Gastrocnemius medialis (tissue), 4 donors: ENCODE data around the gene GTF2I. TPM values are rescaled to one million over a fixed set of nuclear protein-coding genes. Genes with fewer than 3 reads are reported as not detected.

ENCODE experiments used
- ATAC-seq, 2 donors: fragments of 150-250 bp; one replicate each; pipeline ENCODE4 v1.9.1; 2016
- DNase-seq, 2 donors: peaks; one replicate each; pipeline ENCODE4 v3.0.0-alpha.2; 2019
- H3K27ac ChIP-seq, 4 donors: fragments of 200-600 bp; sonication (generic); 1 replicate in 1 of 4; 2 replicates in 3 of 4; pipeline ENCODE4 v1.5.1; 2016 to 2018; ENCODE audit warnings: mild to moderate bottlenecking in 2 of 4, moderate library complexity in 1 of 4
- H3K27me3 ChIP-seq, 3 donors: fragments of 200-600 bp; sonication (generic) in 2 of 3; 1 replicate in 1 of 3; 2 replicates in 2 of 3; pipeline versions ENCODE4 v1.5.1 to v1.6.0; 2016 to 2019; ENCODE audit warnings: mild to moderate bottlenecking in 1 of 3, moderate library complexity in 1 of 3
- H3K36me3 ChIP-seq, 2 donors: fragments of 200-600 bp; sonication (generic) in 1 of 2; one replicate each; pipeline ENCODE4 v1.5.1; 2017 to 2018
- H3K4me1 ChIP-seq, 2 donors: fragments of 200-600 bp; sonication (generic) in 1 of 2; one replicate each; pipeline ENCODE4 v1.5.1; 2016 to 2017; ENCODE audit warnings: mild to moderate bottlenecking in 2 of 2
- H3K4me3 ChIP-seq, 4 donors: fragments of 200-600 bp; sonication (generic) in 3 of 4; 1 replicate in 1 of 4; 2 replicates in 3 of 4; pipeline ENCODE4 v1.5.1; 2016 to 2019; ENCODE audit warnings: mild to moderate bottlenecking in 2 of 4
- H3K9me3 ChIP-seq, 3 donors: fragments of 200-600 bp; sonication (generic) in 2 of 3; 1 replicate in 1 of 3; 2 replicates in 2 of 3; pipeline ENCODE4 v1.5.1; 2016 to 2019
- POLR2A ChIP-seq, 2 donors: fragments of 450-650 bp; IDR thresholded peaks; one replicate each; pipeline ENCODE4 v1.6.1; 2017; ENCODE audit warnings: antibody characterized with exemption in 2 of 2, mild to moderate bottlenecking in 2 of 2, moderate library complexity in 2 of 2
- in situ Hi-C, 4 donors: fragments of 200-750 bp; cut with MboI; loops; one replicate each; pipeline versions ENCODE4 v1.15.0 to v1.8.0; 2017; ENCODE audit warnings: low sequenced_read_pairs in 4 of 4
- intact Hi-C: fragments of 100-400 bp; cut with DNase I; formaldehyde crosslinking; loops from one replicate; pipeline ENCODE4 v1.15.1; 2023; ENCODE audit warnings: low total_unique reads
- total RNA-seq, 4 donors: library from RNA; depleted of rRNA; stranded (reverse); fragments of >200 nt; gene quantifications; one replicate each; pipeline versions ENCODE4 v1.1.0 to v1.2.3, GENCODE V29; 2016
- TF ChIP-seq, protein P1 (sequence below), 5 experiments: fragments of 450-650 bp in 3 of 5; fragments of 200-600 bp in 2 of 5; sonication (generic) in 2 of 5; IDR thresholded peaks in 4 of 5; conservative IDR thresholded peaks in 1 of 5; 1 replicate in 4 of 5; 2 replicates in 1 of 5; pipeline ENCODE4 v1.5.1; 2016 to 2019; ENCODE audit warnings: antibody characterized with exemption in 5 of 5, mild to moderate bottlenecking in 3 of 5, moderate library complexity in 3 of 5

The GTF2I gene
- total RNA-seq, 4 donors from 2014 or later, result 50.8 to 125 (median 104) TPM

DNA sequence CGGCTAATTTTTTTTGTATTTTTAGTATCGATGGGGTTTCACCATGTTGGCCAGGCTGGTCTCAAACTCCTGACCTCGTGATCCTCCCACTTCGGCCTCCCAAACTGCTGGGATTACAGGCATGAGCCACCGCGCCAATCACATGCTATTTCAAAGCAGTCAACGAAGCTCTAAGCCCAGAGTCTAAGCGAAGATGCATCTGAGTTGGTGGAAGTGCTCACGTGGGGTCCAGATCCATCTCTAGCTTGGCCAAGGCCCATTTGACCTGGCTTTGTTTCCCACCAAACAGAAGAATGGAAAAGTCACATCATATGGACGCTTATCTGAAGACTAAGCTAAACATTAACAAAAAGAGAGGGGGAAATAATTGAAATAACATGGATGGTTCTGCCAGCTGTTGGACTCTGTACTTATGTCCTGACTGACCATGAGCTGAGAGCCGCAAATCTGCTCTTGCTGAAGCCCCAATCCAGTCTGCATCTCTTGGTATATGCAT lies 3.8 kb upstream of the GTF2I start:
- intact Hi-C loops, result loop anchor here (10.0 kb wide), 1 partner anchor 99 kb away; no protein-coding TSS in a partner anchor

DNA sequence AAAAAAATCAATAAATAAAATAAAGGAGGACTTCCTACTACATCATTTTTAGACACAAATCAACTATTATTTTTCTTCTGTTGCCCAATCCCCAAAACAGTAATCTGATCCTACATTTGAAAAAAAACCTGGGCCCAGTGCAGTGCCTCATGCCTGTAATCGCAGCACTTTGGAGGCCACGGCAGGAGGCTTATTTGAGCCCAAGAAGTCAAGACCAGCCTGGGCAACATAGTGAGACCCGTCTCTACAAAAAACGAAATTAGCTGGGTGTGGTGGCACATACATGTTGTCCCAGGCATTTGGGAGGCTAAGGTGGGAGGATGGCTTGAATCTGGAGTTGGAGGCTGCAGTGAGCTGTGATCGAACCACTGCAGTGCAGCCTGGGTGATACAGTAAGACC lies 2.7 kb upstream of the GTF2I start:
- DNase-seq, result no peak
- Histone ChIP-seq H3K36me3 (no peaks in the 10 kb centered on the region), H3K4me3 (no peak overlapping the region), H3K27ac (peak overlapping the region; percentile 97 to 100 (median 99)), H3K4me1 (peaks cover 22% of the 10 kb centered on the region in 2 donors), H3K9me3 (no peaks in the 10 kb centered on the region), H3K27me3 (no peaks in the 10 kb centered on the region)
- in situ Hi-C loops (loop anchor here in 1 of 4 donors (25.0 kb wide), 1 partner anchor 468 kb away; no protein-coding TSS in a partner anchor), intact Hi-C loops (loop anchor here (5.0 to 10.0 kb wide), 4 partner anchors 53 to 198 kb away; no protein-coding TSS in a partner anchor)
- no peak for ATAC-seq
- TF ChIP-seq, protein P1, sequence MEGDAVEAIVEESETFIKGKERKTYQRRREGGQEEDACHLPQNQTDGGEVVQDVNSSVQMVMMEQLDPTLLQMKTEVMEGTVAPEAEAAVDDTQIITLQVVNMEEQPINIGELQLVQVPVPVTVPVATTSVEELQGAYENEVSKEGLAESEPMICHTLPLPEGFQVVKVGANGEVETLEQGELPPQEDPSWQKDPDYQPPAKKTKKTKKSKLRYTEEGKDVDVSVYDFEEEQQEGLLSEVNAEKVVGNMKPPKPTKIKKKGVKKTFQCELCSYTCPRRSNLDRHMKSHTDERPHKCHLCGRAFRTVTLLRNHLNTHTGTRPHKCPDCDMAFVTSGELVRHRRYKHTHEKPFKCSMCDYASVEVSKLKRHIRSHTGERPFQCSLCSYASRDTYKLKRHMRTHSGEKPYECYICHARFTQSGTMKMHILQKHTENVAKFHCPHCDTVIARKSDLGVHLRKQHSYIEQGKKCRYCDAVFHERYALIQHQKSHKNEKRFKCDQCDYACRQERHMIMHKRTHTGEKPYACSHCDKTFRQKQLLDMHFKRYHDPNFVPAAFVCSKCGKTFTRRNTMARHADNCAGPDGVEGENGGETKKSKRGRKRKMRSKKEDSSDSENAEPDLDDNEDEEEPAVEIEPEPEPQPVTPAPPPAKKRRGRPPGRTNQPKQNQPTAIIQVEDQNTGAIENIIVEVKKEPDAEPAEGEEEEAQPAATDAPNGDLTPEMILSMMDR (IDR thresholded peaks at IDR 0.05 in 4 of 5, conservative IDR thresholded peaks at IDR 0.05 in 1 of 5), result no peak
- TF ChIP-seq POLR2A (IDR thresholded peaks at IDR 0.05), result no peak

More for the DNA sequence above, 3.8 kb upstream of the GTF2I start:
- no peak for DNase-seq
- peaks cover 11 to 12% of the 10 kb centered on the region in 2 donors for H3K4me1 ChIP-seq
- no peaks in the 10 kb centered on the region for H3K27me3 ChIP-seq
- ATAC-seq, result no peak
- no peak overlapping the region for H3K27ac ChIP-seq
- H3K9me3 ChIP-seq, result no peaks in the 10 kb centered on the region
- H3K36me3 ChIP-seq, result no peaks in the 10 kb centered on the region
- in situ Hi-C loops, result loop anchor here in 1 of 4 donors (25.0 kb wide), 1 partner anchor 466 kb away; no protein-coding TSS in a partner anchor
- TF ChIP-seq, protein P1 (IDR thresholded peaks at IDR 0.05 in 4 of 5, conservative IDR thresholded peaks at IDR 0.05 in 1 of 5), result no peak
- no peak for TF ChIP-seq POLR2A (IDR thresholded peaks at IDR 0.05)
- no peak overlapping the region for H3K4me3 ChIP-seq

DNA sequence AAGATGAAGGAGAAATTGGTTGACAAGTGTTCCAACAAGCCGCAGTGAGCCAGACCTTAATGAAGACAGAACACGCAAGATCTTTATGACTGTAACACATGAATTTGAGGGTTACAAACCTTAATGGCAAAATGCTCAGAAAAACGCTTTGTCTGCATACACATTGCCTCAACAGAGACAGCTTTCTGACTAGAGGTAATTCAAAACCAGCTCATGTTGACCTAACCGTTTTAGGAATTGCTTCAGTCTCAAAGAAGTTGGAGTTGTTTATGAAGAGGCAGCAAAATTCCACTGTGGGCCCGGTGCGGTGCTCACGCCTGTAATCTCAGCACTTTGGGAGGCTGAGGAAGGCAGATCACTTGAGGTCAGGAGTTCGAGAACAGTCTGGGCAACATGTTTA lies 2.2 kb upstream of the GTF2I start:
- H3K9me3 ChIP-seq, result no peaks in the 10 kb centered on the region
- peaks cover 27% of the 10 kb centered on the region in 2 donors for H3K4me1 ChIP-seq
- intact Hi-C loops, result loop anchor here (5.0 to 10.0 kb wide), 4 partner anchors 53 to 198 kb away; no protein-coding TSS in a partner anchor
- no peak for TF ChIP-seq POLR2A (IDR thresholded peaks at IDR 0.05)
- TF ChIP-seq, protein P1 (IDR thresholded peaks at IDR 0.05 in 4 of 5, conservative IDR thresholded peaks at IDR 0.05 in 1 of 5), result no peak
- H3K36me3 ChIP-seq, result no peaks in the 10 kb centered on the region
- H3K4me3 ChIP-seq, result no peak overlapping the region
- DNase-seq, result peak in 1 of 2 donors; percentile 34
- ATAC-seq, result no peak
- in situ Hi-C loops, result loop anchor here in 1 of 4 donors (25.0 kb wide), 1 partner anchor 468 kb away; no protein-coding TSS in a partner anchor
- H3K27me3 ChIP-seq, result no peaks in the 10 kb centered on the region
- peak overlapping the region; percentile 97 to 100 (median 99) for H3K27ac ChIP-seq

DNA sequence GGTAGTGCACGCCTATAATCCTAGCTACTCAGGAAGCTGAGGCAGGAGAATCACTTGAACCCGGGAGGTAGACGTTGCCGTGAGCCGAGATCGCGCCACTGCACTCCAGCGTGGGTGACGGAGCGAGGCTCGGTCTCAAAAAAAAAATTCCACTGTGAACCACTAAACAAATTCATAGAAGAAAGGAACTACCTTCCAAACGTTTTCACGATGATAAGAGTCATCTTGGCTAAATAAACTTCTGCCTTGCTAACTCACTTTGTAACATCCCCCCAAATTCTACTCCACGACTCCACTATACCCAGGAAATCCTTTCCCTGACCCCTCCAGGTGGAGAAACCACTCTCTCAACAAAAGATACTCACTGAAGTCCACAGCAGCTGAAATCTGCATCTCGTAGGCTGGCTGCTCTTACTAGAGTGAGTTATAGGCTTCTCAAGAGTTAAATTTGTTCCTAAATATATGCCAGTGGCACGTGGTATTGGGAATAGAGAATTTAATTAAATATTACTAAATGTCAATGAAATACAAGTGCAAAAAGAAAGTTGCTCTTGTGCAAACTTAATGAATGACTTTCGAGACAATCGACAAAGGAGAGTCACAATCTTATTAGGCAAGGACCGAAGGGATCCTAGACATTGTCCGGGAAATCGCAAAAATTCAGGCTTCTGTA lies 1.6 kb upstream of the GTF2I start:
- Histone ChIP-seq H3K27me3 (no peaks in the 10 kb centered on the region), H3K4me1 (peaks cover 32 to 33% of the 10 kb centered on the region in 2 donors), H3K36me3 (no peaks in the 10 kb centered on the region), H3K27ac (peak overlapping the region; percentile 97 to 100 (median 99)), H3K4me3 (peak overlapping the region; percentile 64 to 100 (median 77)), H3K9me3 (no peaks in the 10 kb centered on the region)
- no peak for TF ChIP-seq POLR2A (IDR thresholded peaks at IDR 0.05)
- TF ChIP-seq, protein P1 (IDR thresholded peaks at IDR 0.05 in 4 of 5, conservative IDR thresholded peaks at IDR 0.05 in 1 of 5), result no peak
- in situ Hi-C loops, result loop anchor here in 1 of 4 donors (25.0 kb wide), 1 partner anchor 469 kb away; no protein-coding TSS in a partner anchor
- ATAC-seq, result no peak
- intact Hi-C loops, result loop anchor here (5.0 to 10.0 kb wide), 4 partner anchors 54 to 199 kb away; no protein-coding TSS in a partner anchor
- DNase-seq, result no peak
